Stimulated activated CD8-positive, alpha-beta memory T cell treated with anti-CD3 and anti-CD28 coated beads, Interleukin-2, amount 100 ng/mL, for 1 hour (primary cell): ENCODE data around the gene FEM1A.

Source experiments
- DNase-seq, 2 donors: peaks; one replicate each; pipeline ENCODE4 v3.0.0-alpha.2; 2020; ENCODE audit warnings: low read depth in 2 of 2

FEM1A gene

GRCh38 chr19:4847190-4847973 lies 55.8 kb downstream of the FEM1A start:
- DNase-seq: no peak

GRCh38 chr19:4849019-4849418 lies 57.5 kb downstream of the FEM1A start:
- no peak for DNase-seq
